H9 (cell line): ENCODE measurements around the gene SLC29A1. TPM values are rescaled to one million over a fixed set of nuclear protein-coding genes. Genes with fewer than 3 reads are reported as not detected.

Source experiments
- DNase-seq: peaks from one replicate; pipeline ENCODE4 v3.0.0-alpha.2; 2017
- H2AFZ ChIP-seq: one replicate; pipeline ENCODE4 v1.6.1; 2013; ENCODE audit warnings: mild to moderate bottlenecking, low read length, control low read depth, moderate library complexity
- H2AK5ac ChIP-seq: 2 replicates; pipeline ENCODE4 v1.6.1; 2013; ENCODE audit warnings: low read length, control low read depth, mixed read lengths; ENCODE audit not compliant: insufficient read length
- H2BK120ac ChIP-seq: one replicate; pipeline ENCODE4 v1.6.1; 2013; ENCODE audit warnings: low read depth, mild to moderate bottlenecking, low read length, control low read depth, inconsistent platforms; ENCODE audit not compliant: poor library complexity, severe bottlenecking
- H2BK12ac ChIP-seq: 2 replicates; pipeline ENCODE4 v1.6.1; 2013; ENCODE audit warnings: low read length, control low read depth, mixed read lengths, low read depth; ENCODE audit not compliant: insufficient read length
- H2BK15ac ChIP-seq: 2 replicates; pipeline ENCODE4 v1.6.1; 2013; ENCODE audit warnings: low read depth, low read length, control low read depth
- H2BK20ac ChIP-seq: one replicate; pipeline ENCODE4 v1.6.1; 2013; ENCODE audit warnings: low read depth, mild to moderate bottlenecking, low read length, control low read depth, inconsistent platforms; ENCODE audit not compliant: poor library complexity, severe bottlenecking
- H2BK5ac ChIP-seq: 2 replicates; pipeline ENCODE4 v1.6.1; 2013; ENCODE audit warnings: low read length, control low read depth, mixed read lengths; ENCODE audit not compliant: insufficient read length
- H3K14ac ChIP-seq: 2 replicates; pipeline ENCODE4 v1.6.1; 2013; ENCODE audit warnings: low read length, control low read depth; ENCODE audit not compliant: insufficient read depth
- H3K18ac ChIP-seq: 2 replicates; pipeline ENCODE4 v1.6.1; 2013; ENCODE audit warnings: low read depth, mild to moderate bottlenecking, mixed read lengths, low read length, control low read depth; ENCODE audit not compliant: insufficient read length
- H3K23ac ChIP-seq: 2 replicates; pipeline ENCODE4 v1.6.1; 2013; ENCODE audit warnings: low read length, control low read depth, mixed read lengths, low read depth; ENCODE audit not compliant: insufficient read length
- H3K23me2 ChIP-seq: 2 replicates; pipeline ENCODE4 v1.6.1; 2013; ENCODE audit warnings: low read depth, mild to moderate bottlenecking, mixed read lengths, low read length, control low read depth; ENCODE audit not compliant: insufficient read length, poor library complexity, severe bottlenecking
- H3K27ac ChIP-seq: 2 replicates; pipeline ENCODE4 v1.5.1; 2013; ENCODE audit warnings: low read length, control low read depth, mixed read lengths, low read depth; ENCODE audit not compliant: insufficient read length
- H3K27me3 ChIP-seq: 2 replicates; pipeline ENCODE4 v1.6.1; 2013; ENCODE audit warnings: low read length, control low read depth, inconsistent platforms; ENCODE audit not compliant: insufficient read depth
- H3K4ac ChIP-seq: 2 replicates; pipeline ENCODE4 v1.6.1; 2013; ENCODE audit warnings: low read depth, mild to moderate bottlenecking, control low read depth, inconsistent platforms, low read length, moderate library complexity
- H3K4me1 ChIP-seq: 2 replicates; pipeline ENCODE4 v1.6.1; 2013; ENCODE audit warnings: low read length, control low read depth, inconsistent platforms; ENCODE audit not compliant: insufficient read depth
- H3K4me2 ChIP-seq: 2 replicates; pipeline ENCODE4 v1.6.1; 2013; ENCODE audit warnings: low read length, control low read depth, mixed read lengths; ENCODE audit not compliant: insufficient read length, insufficient read depth
- H3K56ac ChIP-seq: 2 replicates; pipeline ENCODE4 v1.6.1; 2013; ENCODE audit warnings: low read depth, mild to moderate bottlenecking, mixed read lengths, low read length, control low read depth; ENCODE audit not compliant: insufficient read length
- H3K79me1 ChIP-seq: 2 replicates; pipeline ENCODE4 v1.6.1; 2013; ENCODE audit warnings: low read depth, mild to moderate bottlenecking, moderate library complexity, low read length, control low read depth, inconsistent platforms; ENCODE audit not compliant: insufficient read depth, poor library complexity, severe bottlenecking
- H3K79me2 ChIP-seq: 2 replicates; pipeline ENCODE4 v1.6.1; 2013; ENCODE audit warnings: low read length, control low read depth, inconsistent platforms; ENCODE audit not compliant: insufficient read depth
- H3K9ac ChIP-seq: 2 replicates; pipeline ENCODE4 v1.6.1; 2013; ENCODE audit warnings: low read length, control low read depth, mixed read lengths; ENCODE audit not compliant: insufficient read length; ENCODE audit errors: extremely low read depth
- H3K9me3 ChIP-seq: one replicate; pipeline ENCODE4 v1.6.1; 2013; ENCODE audit warnings: low read depth, low read length, inconsistent platforms; ENCODE audit not compliant: control insufficient read depth
- H3T11ph ChIP-seq: one replicate; pipeline ENCODE4 v1.6.1; 2013; ENCODE audit warnings: mild to moderate bottlenecking, low read length, control low read depth, inconsistent platforms
- H4K20me1 ChIP-seq: one replicate; pipeline ENCODE4 v1.6.1; 2013; ENCODE audit not compliant: control insufficient read depth, insufficient read length, insufficient read depth
- H4K5ac ChIP-seq: 2 replicates; pipeline ENCODE4 v1.6.1; 2013; ENCODE audit warnings: low read depth, mild to moderate bottlenecking, mixed read lengths, low read length, control low read depth; ENCODE audit not compliant: insufficient read length
- H4K8ac ChIP-seq: replicated peaks from 2 replicates; pipeline ENCODE4 v1.6.1; 2013; ENCODE audit warnings: low read length, control low read depth, mixed read lengths, low read depth; ENCODE audit not compliant: insufficient read length
- H4K91ac ChIP-seq: 2 replicates; pipeline ENCODE4 v1.6.1; 2013; ENCODE audit warnings: low read depth, mild to moderate bottlenecking, moderate library complexity, mixed read lengths, low read length, control low read depth; ENCODE audit not compliant: insufficient read length
- H3K27ac Mint-ChIP-seq, 3 experiments: 2 replicates in 2 of 3; 3 replicates in 1 of 3; pipeline ENCODE4 v1.8.0; 2020 to 2021; ENCODE audit warnings: mixed read lengths in 3 of 3, mild to moderate bottlenecking in 1 of 3, moderate library complexity in 1 of 3
- H3K27me3 Mint-ChIP-seq: 2 replicates; pipeline ENCODE4 v1.8.0; 2021; ENCODE audit warnings: low read depth, mild to moderate bottlenecking, moderate library complexity, mixed read lengths
- H3K36me3 Mint-ChIP-seq, 3 experiments: 2 replicates in 2 of 3; 3 replicates in 1 of 3; pipeline ENCODE4 v1.8.0; 2020 to 2021; ENCODE audit warnings: low read depth in 3 of 3, mixed read lengths in 3 of 3; ENCODE audit not compliant: insufficient read depth in 1 of 3
- H3K4me1 Mint-ChIP-seq, 2 experiments: 2 replicates each; pipeline ENCODE4 v1.8.0; 2020; ENCODE audit warnings: mixed read lengths in 2 of 2
- H3K4me3 Mint-ChIP-seq, 2 experiments: 2 replicates in 1 of 2; 3 replicates in 1 of 2; pipeline ENCODE4 v1.8.0; 2020 to 2021; ENCODE audit warnings: mild to moderate bottlenecking in 2 of 2, mixed read lengths in 2 of 2, moderate library complexity in 1 of 2
- H3K9me3 Mint-ChIP-seq, 2 experiments: 2 replicates in 1 of 2; 3 replicates in 1 of 2; pipeline ENCODE4 v1.8.0; 2020; ENCODE audit warnings: mild to moderate bottlenecking in 2 of 2, mixed read lengths in 2 of 2, moderate library complexity in 1 of 2
- CTCF ChIP-seq: fragments of 200-600 bp; sonication (generic); conservative IDR thresholded peaks from 3 replicates; pipeline ENCODE4 v1.8.0; 2021; ENCODE audit warnings: antibody characterized with exemption, mild to moderate bottlenecking
- WGBS: extraction: QIAGEN DNeasy Blood & Tissue Kit; methylation state at CpG from one replicate; pipeline ENCODE4 v1.1.7; 2013; ENCODE audit warnings: missing lambda C conversion rate, low lambda C conversion rate, mixed read lengths; ENCODE audit not compliant: insufficient read length; ENCODE audit errors: extremely low coverage; 5-methylcytosine and 5-hydroxymethylcytosine counted together
- total RNA-seq: library from RNA; stranded (reverse); gene quantifications from 2 replicates; pipeline ENCODE4 v1.2.1, GENCODE V29; 2021

The SLC29A1 gene
- total RNA-seq, 1 experiment from 2014 or later, result 124 TPM

- peaks cover 4% of the 10 kb centered on the region; the same call in 1 of the 2 replicates for H3K4me1 ChIP-seq
- no peaks in the 10 kb centered on the region for H3K9me3 Mint-ChIP-seq
- H2AFZ ChIP-seq, result no peak overlapping the region
- no peak for TF ChIP-seq CTCF
- no peak overlapping the region for H4K8ac ChIP-seq
- no peak overlapping the region for H2BK5ac ChIP-seq
- no peak overlapping the region for H3K4me2 ChIP-seq
- H3K4me1 Mint-ChIP-seq, result peaks cover 9 to 21% of the 10 kb centered on the region in 2 experiments
- H2BK20ac ChIP-seq, result no peak overlapping the region
- no peaks in the 10 kb centered on the region for H3K27me3 ChIP-seq
- H3K56ac ChIP-seq, result no peak overlapping the region
- H2BK12ac ChIP-seq, result no peak overlapping the region
- peak; percentile 63 for DNase-seq
- no peak overlapping the region for H3K23ac ChIP-seq
- H3K36me3 Mint-ChIP-seq, result no peaks in the 10 kb centered on the region; a peak in 1 of 7 replicates
- no peaks in the 10 kb centered on the region for H3K9me3 ChIP-seq
- no peak overlapping the region for H2BK15ac ChIP-seq
- H3K79me1 ChIP-seq, result no peaks in the 10 kb centered on the region
- H3T11ph ChIP-seq, result no peak overlapping the region
- H4K91ac ChIP-seq, result no peak overlapping the region
- no peak overlapping the region for H3K18ac ChIP-seq
- H3K4me3 Mint-ChIP-seq, result no peak overlapping the region
- H3K14ac ChIP-seq, result no peak overlapping the region
- WGBS, result no CpG with 5 or more reads among the region's 109 CpGs
- no peak overlapping the region for H3K9ac ChIP-seq
- H2BK120ac ChIP-seq, result no peak overlapping the region
- no peak overlapping the region for H3K4ac ChIP-seq
- no peak overlapping the region for H4K5ac ChIP-seq
- no peak overlapping the region for H3K27ac Mint-ChIP-seq
- peaks cover 3% of the 10 kb centered on the region for H4K20me1 ChIP-seq
- H3K27ac ChIP-seq, result no peak overlapping the region
- peaks cover 10% of the 10 kb centered on the region for H3K27me3 Mint-ChIP-seq
- peaks cover 2% of the 10 kb centered on the region for H3K23me2 ChIP-seq
- no peaks in the 10 kb centered on the region for H3K79me2 ChIP-seq
- H2AK5ac ChIP-seq, result no peak overlapping the region
Observed at GRCh38 chr6:44275749-44276648, 52.6 kb downstream of the SLC29A1 start.
